SK-N-SH treated with all-trans-retinoic acid at 6 μM for 48 hours (cell line): ENCODE results near the gene CCR3.

Source experiments
- ATAC-seq: fragments of 200-7000 bp; cut with Tn5 transposase; 3 replicates; pipeline ENCODE4 v1.9.1; 2020; ENCODE audit warnings: mild to moderate bottlenecking, moderate library complexity
- ARNTL ChIP-seq: fragments of 450-650 bp; formaldehyde crosslinking; IDR thresholded peaks from 2 replicates; pipeline ENCODE4 v1.5.0; 2020; ENCODE audit warnings: low read depth, mild to moderate bottlenecking, moderate library complexity, borderline replicate concordance
- BACH2 ChIP-seq: fragments of 250-450 bp; sonication (Bioruptor Pico); IDR thresholded peaks from 2 replicates; pipeline ENCODE4 v1.9.0; 2021; ENCODE audit warnings: mild to moderate bottlenecking, borderline replicate concordance
- CSDC2 ChIP-seq: fragments of 250-450 bp; sonication (Bioruptor Pico); IDR thresholded peaks from 2 replicates; pipeline ENCODE4 v1.5.0; 2020; ENCODE audit warnings: mild to moderate bottlenecking, moderate library complexity
- ESRRG ChIP-seq: fragments of 250-450 bp; sonication (Bioruptor Pico); IDR thresholded peaks from 2 replicates; pipeline ENCODE4 v1.6.1; 2021; ENCODE audit warnings: mild to moderate bottlenecking
- GLIS3 ChIP-seq: fragments of 250-450 bp; sonication (Bioruptor Pico); IDR thresholded peaks from 2 replicates; pipeline ENCODE4 v1.5.0; 2020; ENCODE audit warnings: mild to moderate bottlenecking, moderate library complexity
- ISL1 ChIP-seq: fragments of 250-450 bp; sonication (Bioruptor Pico); IDR thresholded peaks from 2 replicates; pipeline ENCODE4 v2.1.2; 2022; ENCODE audit warnings: mild to moderate bottlenecking, moderate library complexity
- PPARA ChIP-seq: fragments of 250-450 bp; sonication (Bioruptor Pico); IDR thresholded peaks from 2 replicates; pipeline ENCODE4 v1.5.0; 2020; ENCODE audit warnings: mild to moderate bottlenecking, borderline replicate concordance
- RARB ChIP-seq: fragments of 250-450 bp; sonication (Bioruptor Pico); IDR thresholded peaks from 2 replicates; pipeline ENCODE4 v1.8.0; 2021; ENCODE audit warnings: mild to moderate bottlenecking, moderate library complexity
- SNAI2 ChIP-seq: fragments of 250-450 bp; sonication (Bioruptor Pico); IDR thresholded peaks from 2 replicates; pipeline ENCODE4 v1.5.0; 2020; ENCODE audit warnings: mild to moderate bottlenecking, moderate library complexity
- TCF4 ChIP-seq: fragments of 250-450 bp; sonication (Bioruptor Pico); IDR thresholded peaks from 2 replicates; pipeline ENCODE4 v1.8.0; 2021; ENCODE audit warnings: mild to moderate bottlenecking, moderate library complexity, borderline replicate concordance
- TOX ChIP-seq: fragments of 250-450 bp; sonication (Bioruptor Pico); IDR thresholded peaks from 2 replicates; pipeline ENCODE4 v1.8.0; 2021; ENCODE audit warnings: mild to moderate bottlenecking, moderate library complexity, borderline replicate concordance
- ZC3H10 ChIP-seq: fragments of 250-450 bp; sonication (Bioruptor Pico); IDR thresholded peaks from 2 replicates; pipeline ENCODE4 v1.5.1; 2021; ENCODE audit warnings: mild to moderate bottlenecking, moderate library complexity
- ZFP3 ChIP-seq: fragments of 250-450 bp; sonication (Bioruptor Pico); IDR thresholded peaks from 2 replicates; pipeline ENCODE4 v1.5.0; 2020; ENCODE audit warnings: mild to moderate bottlenecking, moderate library complexity
- ZNF565 ChIP-seq: fragments of 450-650 bp; formaldehyde crosslinking; conservative IDR thresholded peaks from 2 replicates; pipeline ENCODE4 v1.5.0; 2020; ENCODE audit warnings: low read depth, mild to moderate bottlenecking, moderate library complexity
- ZNF70 ChIP-seq: fragments of 450-650 bp; formaldehyde crosslinking; IDR thresholded peaks from 2 replicates; pipeline ENCODE4 v1.5.0; 2020; ENCODE audit warnings: mild to moderate bottlenecking, moderate library complexity
- ZNF8 ChIP-seq: fragments of 450-650 bp; formaldehyde crosslinking; IDR thresholded peaks from 2 replicates; pipeline ENCODE4 v1.5.0; 2020; ENCODE audit warnings: mild to moderate bottlenecking, moderate library complexity
- TF ChIP-seq, protein P1 (sequence below): fragments of 250-450 bp; sonication (Bioruptor Pico); IDR thresholded peaks from 2 replicates; pipeline ENCODE4 v1.5.1; 2020; ENCODE audit warnings: low read depth, mild to moderate bottlenecking, moderate library complexity
- TF ChIP-seq, protein P2 (sequence below): fragments of 250-450 bp; sonication (Bioruptor Pico); IDR thresholded peaks from 2 replicates; pipeline ENCODE4 v1.5.1; 2021; ENCODE audit warnings: mild to moderate bottlenecking, moderate library complexity
- TF ChIP-seq, protein P3 (sequence below): fragments of 250-450 bp; sonication (Bioruptor Pico); IDR thresholded peaks from 2 replicates; pipeline ENCODE4 v1.8.0; 2021; ENCODE audit warnings: low read depth, mild to moderate bottlenecking, moderate library complexity, borderline replicate concordance
- TF ChIP-seq, protein P4 (sequence below): fragments of 250-450 bp; sonication (Bioruptor Pico); IDR thresholded peaks from 2 replicates; pipeline ENCODE4 v1.8.0; 2020; ENCODE audit warnings: mild to moderate bottlenecking, moderate library complexity, borderline replicate concordance

The CCR3 gene

DNA sequence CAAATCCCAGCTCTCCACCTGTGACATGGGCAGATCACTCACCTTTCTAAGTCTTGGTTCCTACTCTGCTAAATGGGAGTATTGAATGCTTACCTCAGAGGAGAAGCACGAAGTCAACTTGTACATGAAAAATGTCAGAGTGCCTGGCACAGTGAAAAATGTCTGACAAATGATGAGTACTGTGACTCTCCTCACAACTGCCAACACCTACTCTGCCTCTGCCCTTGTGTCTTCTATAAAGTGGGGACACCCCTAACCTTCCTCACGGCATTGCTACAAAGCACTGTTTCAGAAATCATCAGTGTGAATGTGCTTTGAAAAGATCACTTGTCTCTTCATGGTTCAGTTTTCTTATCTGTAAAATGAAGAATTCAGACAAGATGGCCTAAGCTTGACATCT, 33.2 kb upstream of the CCR3 start:
- TF ChIP-seq, protein P1, sequence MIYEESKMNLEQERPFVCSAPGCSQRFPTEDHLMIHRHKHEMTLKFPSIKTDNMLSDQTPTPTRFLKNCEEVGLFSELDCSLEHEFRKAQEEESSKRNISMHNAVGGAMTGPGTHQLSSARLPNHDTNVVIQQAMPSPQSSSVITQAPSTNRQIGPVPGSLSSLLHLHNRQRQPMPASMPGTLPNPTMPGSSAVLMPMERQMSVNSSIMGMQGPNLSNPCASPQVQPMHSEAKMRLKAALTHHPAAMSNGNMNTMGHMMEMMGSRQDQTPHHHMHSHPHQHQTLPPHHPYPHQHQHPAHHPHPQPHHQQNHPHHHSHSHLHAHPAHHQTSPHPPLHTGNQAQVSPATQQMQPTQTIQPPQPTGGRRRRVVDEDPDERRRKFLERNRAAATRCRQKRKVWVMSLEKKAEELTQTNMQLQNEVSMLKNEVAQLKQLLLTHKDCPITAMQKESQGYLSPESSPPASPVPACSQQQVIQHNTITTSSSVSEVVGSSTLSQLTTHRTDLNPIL (CRISPR knock-in tag), result no peak
- TF ChIP-seq, protein P2, sequence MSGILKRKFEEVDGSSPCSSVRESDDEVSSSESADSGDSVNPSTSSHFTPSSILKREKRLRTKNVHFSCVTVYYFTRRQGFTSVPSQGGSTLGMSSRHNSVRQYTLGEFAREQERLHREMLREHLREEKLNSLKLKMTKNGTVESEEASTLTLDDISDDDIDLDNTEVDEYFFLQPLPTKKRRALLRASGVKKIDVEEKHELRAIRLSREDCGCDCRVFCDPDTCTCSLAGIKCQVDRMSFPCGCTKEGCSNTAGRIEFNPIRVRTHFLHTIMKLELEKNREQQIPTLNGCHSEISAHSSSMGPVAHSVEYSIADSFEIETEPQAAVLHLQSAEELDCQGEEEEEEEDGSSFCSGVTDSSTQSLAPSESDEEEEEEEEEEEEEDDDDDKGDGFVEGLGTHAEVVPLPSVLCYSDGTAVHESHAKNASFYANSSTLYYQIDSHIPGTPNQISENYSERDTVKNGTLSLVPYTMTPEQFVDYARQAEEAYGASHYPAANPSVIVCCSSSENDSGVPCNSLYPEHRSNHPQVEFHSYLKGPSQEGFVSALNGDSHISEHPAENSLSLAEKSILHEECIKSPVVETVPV, result no peak
- no peak for TF ChIP-seq ARNTL
- TF ChIP-seq RARB (CRISPR knock-in tag), result no peak
- TF ChIP-seq ESRRG, result no peak
- no peak for TF ChIP-seq TCF4 (CRISPR knock-in tag)
- TF ChIP-seq BACH2 (CRISPR knock-in tag), result no peak
- no peak for TF ChIP-seq ISL1 (CRISPR knock-in tag)
- TF ChIP-seq TOX, result no peak
- no peak for TF ChIP-seq ZC3H10
- no peak for TF ChIP-seq GLIS3
- TF ChIP-seq, protein P3, sequence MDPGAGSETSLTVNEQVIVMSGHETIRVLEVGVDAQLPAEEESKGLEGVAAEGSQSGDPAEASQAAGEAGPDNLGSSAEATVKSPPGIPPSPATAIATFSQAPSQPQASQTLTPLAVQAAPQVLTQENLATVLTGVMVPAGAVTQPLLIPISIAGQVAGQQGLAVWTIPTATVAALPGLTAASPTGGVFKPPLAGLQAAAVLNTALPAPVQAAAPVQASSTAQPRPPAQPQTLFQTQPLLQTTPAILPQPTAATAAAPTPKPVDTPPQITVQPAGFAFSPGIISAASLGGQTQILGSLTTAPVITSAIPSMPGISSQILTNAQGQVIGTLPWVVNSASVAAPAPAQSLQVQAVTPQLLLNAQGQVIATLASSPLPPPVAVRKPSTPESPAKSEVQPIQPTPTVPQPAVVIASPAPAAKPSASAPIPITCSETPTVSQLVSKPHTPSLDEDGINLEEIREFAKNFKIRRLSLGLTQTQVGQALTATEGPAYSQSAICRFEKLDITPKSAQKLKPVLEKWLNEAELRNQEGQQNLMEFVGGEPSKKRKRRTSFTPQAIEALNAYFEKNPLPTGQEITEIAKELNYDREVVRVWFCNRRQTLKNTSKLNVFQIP (CRISPR knock-in tag), result no peak
- TF ChIP-seq CSDC2 (CRISPR knock-in tag), result no peak
- TF ChIP-seq ZNF70 (CRISPR knock-in tag), result no peak
- ATAC-seq, result no peak

DNA sequence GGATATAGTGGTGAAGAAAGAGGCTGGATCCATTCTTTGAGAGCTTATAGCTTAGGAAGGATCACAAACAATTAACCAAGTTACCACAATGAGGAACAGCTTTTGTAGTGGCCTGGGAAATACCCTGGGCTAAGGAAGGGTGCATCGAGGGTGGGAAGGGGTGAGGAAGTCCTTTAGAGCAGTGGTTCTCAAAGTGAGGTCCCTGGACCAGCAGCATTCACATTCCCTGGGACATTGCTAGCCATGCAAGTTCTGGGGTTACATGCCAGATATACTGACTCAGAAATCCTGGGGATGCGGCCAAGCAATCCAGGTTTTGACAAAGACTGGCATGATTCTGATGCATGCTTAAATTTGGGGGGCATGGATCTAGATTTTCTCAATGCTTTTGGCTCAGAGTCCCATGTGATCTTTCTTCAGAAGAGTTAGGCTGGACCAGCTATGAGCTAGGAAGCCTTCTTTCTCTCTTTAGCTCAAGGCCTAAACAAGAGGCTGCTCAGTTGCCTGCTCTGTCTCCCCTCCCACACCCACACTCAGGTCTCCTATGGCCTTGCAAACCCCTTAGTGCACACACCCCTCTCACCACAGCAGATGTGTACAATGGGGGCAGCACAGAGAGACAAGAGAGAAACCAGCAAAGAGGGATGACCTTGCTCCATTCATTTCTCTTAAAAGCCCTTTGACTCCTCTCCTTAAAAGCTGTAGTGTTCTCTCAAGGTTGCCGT, 32.4 kb upstream of the CCR3 start:
- TF ChIP-seq, protein P4, sequence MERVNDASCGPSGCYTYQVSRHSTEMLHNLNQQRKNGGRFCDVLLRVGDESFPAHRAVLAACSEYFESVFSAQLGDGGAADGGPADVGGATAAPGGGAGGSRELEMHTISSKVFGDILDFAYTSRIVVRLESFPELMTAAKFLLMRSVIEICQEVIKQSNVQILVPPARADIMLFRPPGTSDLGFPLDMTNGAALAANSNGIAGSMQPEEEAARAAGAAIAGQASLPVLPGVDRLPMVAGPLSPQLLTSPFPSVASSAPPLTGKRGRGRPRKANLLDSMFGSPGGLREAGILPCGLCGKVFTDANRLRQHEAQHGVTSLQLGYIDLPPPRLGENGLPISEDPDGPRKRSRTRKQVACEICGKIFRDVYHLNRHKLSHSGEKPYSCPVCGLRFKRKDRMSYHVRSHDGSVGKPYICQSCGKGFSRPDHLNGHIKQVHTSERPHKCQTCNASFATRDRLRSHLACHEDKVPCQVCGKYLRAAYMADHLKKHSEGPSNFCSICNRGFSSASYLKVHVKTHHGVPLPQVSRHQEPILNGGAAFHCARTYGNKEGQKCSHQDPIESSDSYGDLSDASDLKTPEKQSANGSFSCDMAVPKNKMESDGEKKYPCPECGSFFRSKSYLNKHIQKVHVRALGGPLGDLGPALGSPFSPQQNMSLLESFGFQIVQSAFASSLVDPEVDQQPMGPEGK (CRISPR knock-in tag), result no peak
- TF ChIP-seq ZFP3 (CRISPR knock-in tag), result no peak
- no peak for TF ChIP-seq ESRRG
- TF ChIP-seq, protein P3 (CRISPR knock-in tag), result no peak
- no peak for TF ChIP-seq BACH2 (CRISPR knock-in tag)
- TF ChIP-seq CSDC2 (CRISPR knock-in tag), result no peak
- TF ChIP-seq ARNTL, result no peak
- TF ChIP-seq PPARA (CRISPR knock-in tag), result no peak
- TF ChIP-seq, protein P2, result no peak
- TF ChIP-seq SNAI2 (CRISPR knock-in tag), result no peak
- no peak for TF ChIP-seq ZNF70 (CRISPR knock-in tag)
- no peak for TF ChIP-seq ZNF565
- ATAC-seq, result no peak

DNA sequence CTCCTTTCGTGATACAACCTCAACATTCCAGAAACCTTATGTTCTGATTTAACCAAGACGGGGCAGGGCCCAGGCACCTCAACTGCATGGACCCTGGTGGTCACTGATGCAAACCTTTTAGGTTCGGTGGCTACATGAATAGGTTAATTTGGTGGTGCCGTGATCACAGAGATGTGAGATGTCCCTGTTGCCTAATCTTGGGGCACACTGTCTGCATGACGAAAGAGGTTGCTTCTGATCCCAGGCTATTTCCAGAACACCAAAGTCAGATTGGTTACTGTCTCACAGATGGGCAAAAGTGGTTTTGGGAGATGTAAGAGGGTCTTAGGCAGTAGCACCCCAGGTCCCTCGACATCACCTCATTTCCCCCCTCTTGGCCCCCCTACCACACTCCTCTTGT, 30.2 kb upstream of the CCR3 start:
- no peak for ATAC-seq
- TF ChIP-seq ZNF8 (CRISPR knock-in tag), result no peak
- TF ChIP-seq BACH2 (CRISPR knock-in tag), result no peak
- TF ChIP-seq, protein P4 (CRISPR knock-in tag), result no peak
- TF ChIP-seq ISL1 (CRISPR knock-in tag), result no peak
- TF ChIP-seq PPARA (CRISPR knock-in tag), result no peak
- TF ChIP-seq, protein P2, result no peak
- TF ChIP-seq ARNTL, result no peak
- TF ChIP-seq ESRRG, result no peak
- no peak for TF ChIP-seq ZNF70 (CRISPR knock-in tag)
- no peak for TF ChIP-seq CSDC2 (CRISPR knock-in tag)
- no peak for TF ChIP-seq RARB (CRISPR knock-in tag)
- TF ChIP-seq ZC3H10, result no peak
- TF ChIP-seq, protein P3 (CRISPR knock-in tag), result no peak
